GM10266 (cell line): ENCODE data around the gene ANO5.

Source experiments
- DNase-seq: peaks from one replicate; pipeline ENCODE4 v3.0.0; 2012; ENCODE audit errors: extremely low spot score
- TF ChIP-seq, protein P1 (sequence below): IDR thresholded peaks from 2 replicates; pipeline ENCODE4 v1.5.1; 2012; ENCODE audit warnings: mild to moderate bottlenecking, low read depth; ENCODE audit not compliant: control insufficient read depth, insufficient read depth; ENCODE audit errors: missing control alignments

The ANO5 gene

DNA sequence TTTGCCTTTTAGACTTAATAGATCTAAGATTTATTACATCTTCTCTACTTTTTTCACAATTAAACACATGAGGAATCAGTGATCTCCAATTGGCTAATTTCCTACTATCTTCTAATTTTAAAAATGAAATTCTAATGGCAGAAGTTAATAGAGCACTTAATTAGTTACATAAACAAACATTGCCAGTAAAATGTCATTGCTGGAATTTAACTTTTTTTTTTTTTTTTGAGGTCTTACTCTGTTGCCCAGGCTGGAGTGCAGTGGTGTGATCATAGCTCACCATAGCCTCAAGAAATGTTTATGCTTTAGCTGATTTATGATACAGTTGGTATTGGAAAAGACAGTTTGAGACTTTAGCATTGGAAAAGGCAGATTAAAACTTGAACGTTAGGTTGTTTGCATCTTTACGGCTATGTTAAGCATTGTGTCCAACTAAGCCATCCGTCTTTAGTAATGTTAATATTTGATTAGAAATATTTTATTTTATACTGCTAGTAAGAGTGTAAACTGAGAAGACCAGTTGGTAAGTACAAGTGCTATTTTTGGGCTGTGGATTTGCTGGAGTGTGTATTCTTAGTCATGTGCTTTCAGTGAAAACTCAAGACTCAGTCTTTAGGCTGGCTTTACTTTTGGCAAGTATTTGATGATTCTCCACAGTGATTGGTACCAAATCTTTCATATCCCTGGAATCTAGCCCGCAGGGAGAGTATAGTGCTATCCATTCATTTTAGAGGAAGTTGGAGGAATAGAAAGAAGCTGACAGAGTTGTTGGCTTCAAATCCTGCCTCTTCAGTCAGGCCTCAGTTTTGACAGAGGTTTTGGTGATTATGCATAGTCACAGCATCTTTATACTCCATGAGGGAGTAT is 4.5 kb downstream of the ANO5 start:
- DNase-seq = no peak
- TF ChIP-seq, protein P1, sequence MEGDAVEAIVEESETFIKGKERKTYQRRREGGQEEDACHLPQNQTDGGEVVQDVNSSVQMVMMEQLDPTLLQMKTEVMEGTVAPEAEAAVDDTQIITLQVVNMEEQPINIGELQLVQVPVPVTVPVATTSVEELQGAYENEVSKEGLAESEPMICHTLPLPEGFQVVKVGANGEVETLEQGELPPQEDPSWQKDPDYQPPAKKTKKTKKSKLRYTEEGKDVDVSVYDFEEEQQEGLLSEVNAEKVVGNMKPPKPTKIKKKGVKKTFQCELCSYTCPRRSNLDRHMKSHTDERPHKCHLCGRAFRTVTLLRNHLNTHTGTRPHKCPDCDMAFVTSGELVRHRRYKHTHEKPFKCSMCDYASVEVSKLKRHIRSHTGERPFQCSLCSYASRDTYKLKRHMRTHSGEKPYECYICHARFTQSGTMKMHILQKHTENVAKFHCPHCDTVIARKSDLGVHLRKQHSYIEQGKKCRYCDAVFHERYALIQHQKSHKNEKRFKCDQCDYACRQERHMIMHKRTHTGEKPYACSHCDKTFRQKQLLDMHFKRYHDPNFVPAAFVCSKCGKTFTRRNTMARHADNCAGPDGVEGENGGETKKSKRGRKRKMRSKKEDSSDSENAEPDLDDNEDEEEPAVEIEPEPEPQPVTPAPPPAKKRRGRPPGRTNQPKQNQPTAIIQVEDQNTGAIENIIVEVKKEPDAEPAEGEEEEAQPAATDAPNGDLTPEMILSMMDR = no peak

DNA sequence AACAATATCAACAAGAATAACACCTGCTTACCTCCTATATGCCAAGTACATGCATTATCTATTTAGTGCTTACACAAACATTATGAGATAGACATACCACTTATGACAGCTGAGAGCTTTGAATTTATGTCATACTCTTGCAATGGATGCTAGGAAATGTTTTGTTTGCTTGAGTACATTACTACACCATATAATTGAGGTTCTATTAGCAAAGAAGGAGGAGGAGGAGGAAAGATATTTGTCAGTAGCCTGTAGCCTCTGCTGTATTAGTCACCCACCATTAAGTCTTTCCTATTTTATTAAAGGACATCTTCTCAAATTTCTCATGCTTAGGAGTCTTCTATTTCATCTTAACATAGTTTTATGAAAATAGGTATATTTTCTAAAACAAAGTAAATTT is 6.4 kb downstream of the ANO5 start:
- TF ChIP-seq, protein P1 = no peak
- DNase-seq = no peak

DNA sequence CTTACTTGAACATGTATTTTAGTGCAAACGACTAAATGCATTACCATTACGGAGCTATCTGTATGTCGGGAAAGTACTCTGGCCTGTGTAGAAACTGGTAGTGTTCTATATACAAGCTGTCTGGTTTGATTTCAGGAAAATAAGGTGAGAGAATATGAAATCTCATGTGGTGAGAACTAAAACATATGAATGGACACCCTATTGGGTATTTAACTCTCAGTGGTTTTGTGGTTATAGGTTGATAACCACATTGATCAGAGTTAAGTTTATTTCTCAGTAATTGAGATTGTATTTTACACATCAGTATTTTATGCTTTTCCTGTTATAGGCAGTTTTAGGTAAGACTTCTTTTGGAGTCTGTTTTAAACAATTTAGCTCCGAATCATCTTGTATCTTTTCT is 10.4 kb downstream of the ANO5 start:
- no peak for DNase-seq
- TF ChIP-seq, protein P1 = no peak

DNA sequence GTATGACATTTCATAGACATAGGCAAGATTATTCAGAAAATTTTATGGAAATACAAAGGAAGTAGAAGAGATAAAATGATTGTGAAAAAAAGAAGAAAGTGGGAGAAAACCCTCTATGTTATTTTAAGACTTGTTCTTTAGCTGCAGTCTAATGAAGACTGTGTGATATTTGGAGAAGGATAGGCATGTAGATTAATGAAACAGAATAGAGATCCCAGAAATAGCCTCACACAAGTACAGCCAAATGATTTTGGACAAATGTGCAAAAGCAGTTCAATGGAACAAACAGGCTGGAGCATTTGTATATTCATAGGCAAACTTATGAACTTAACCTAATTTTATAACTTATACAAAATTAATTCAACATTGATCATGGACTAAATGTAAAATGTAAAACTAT is 14.3 kb downstream of the ANO5 start:
- TF ChIP-seq, protein P1 = no peak
- DNase-seq = no peak

DNA sequence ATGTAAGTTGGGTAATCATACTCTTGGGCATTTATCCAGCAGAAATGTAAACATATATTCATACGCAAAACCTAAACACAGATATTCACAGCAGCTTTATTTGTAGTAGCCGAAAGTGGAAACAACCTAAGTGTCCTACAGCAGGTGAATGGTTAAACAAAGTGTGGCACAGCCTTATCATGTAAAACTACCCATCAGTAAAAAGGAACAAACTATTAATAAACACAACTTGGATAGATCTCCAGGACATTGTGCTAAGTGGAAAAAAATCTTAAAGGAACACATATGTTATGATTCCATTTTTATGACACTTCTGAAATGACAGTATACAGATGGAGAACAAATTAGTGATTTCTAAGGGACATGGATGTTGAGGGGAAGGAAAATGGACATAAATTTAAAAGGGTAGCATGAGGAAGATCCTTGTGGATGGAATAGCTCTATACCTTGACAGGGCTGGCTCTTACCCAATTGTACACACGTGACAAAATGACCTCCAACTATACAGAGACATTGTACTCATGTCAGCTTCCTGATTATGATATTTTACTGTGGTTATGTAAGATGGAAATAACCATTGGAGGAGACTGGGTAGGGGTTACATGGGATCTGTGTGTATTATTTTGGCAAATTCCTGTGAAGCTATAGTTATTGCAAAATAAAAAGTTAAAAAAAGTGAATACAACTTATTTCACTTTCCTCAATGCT is 15.4 kb downstream of the ANO5 start:
- TF ChIP-seq, protein P1 = no peak
- no peak for DNase-seq

DNA sequence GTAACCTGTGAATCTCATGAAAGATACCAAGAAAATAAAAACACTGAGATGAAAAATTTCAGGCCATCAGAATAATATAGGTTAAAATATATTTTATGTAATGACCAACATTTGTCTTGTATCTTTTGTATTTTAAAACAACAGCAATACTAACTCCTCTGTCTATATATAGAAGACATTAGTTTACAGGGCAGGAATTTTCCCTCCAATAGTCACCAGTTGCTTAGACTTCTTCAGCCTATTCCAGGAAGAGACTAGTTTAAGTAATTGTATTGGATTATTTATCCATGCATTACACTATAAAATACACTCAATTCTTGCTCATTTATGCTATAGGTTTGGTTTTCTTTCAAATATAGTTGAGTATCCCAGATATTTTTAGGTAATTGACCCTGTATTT is 24.1 kb downstream of the ANO5 start:
- DNase-seq = no peak
- TF ChIP-seq, protein P1 = no peak

DNA sequence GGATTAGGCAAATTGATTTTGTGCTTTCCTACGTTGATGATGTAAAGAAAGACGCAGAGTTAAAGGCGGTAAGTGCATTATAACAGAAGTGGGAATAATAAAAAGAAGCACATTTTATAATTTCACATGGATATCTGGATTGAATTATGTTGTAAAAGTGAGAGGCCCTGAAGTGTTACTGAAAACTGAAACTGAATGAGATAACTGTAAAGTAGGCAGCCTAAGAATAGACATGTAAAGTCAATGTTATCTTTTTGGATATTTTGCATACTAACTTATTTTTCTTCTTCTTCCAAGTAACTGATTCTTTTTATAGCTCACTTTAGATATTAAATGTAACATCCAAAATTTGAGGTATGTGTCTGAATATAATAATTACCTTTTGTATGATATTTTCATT is 28.3 kb downstream of the ANO5 start:
- no peak for DNase-seq
- TF ChIP-seq, protein P1 = no peak
